HL-60 (cell line): Measurements from ENCODE around the gene RIC8B.

Experiments
- DNase-seq, 2 experiments: peaks; one replicate each; pipeline ENCODE4 v3.0.0-alpha.2; 2010 to 2020; ENCODE audit warnings: low read depth in 1 of 2, low spot score in 1 of 2
- H3K27ac ChIP-seq: fragments of 250-450 bp; sonication (Bioruptor Pico); replicated peaks from 2 replicates; pipeline ENCODE4 v1.5.1; 2020; ENCODE audit warnings: mild to moderate bottlenecking, moderate library complexity
- H3K27me3 ChIP-seq: fragments of 250-450 bp; sonication (Bioruptor Pico); 2 replicates; pipeline ENCODE4 v1.5.1; 2021; ENCODE audit warnings: mild to moderate bottlenecking, moderate library complexity; ENCODE audit not compliant: insufficient read depth, poor library complexity, severe bottlenecking
- H3K4me3 ChIP-seq: replicated peaks from 2 replicates; pipeline ENCODE4 v1.5.1; 2011; ENCODE audit warnings: mild to moderate bottlenecking, control low read depth, low read length; ENCODE audit not compliant: insufficient read depth
- CTCF ChIP-seq: IDR thresholded peaks from one replicate; pipeline ENCODE4 v1.5.1; 2011; ENCODE audit warnings: low read length, control low read depth, inconsistent platforms; ENCODE audit not compliant: insufficient read depth
- GABPA ChIP-seq: IDR thresholded peaks from 2 replicates; pipeline ENCODE4 v1.6.1; 2012; ENCODE audit warnings: low read depth
- POLR2AphosphoS5 ChIP-seq: IDR thresholded peaks from 2 replicates; pipeline ENCODE4 v1.6.1; 2012; ENCODE audit warnings: low read depth
- REST ChIP-seq: IDR thresholded peaks from 2 replicates; pipeline ENCODE4 v1.6.1; 2012; ENCODE audit warnings: low read depth; ENCODE audit not compliant: insufficient replicate concordance
- SPI1 ChIP-seq: IDR thresholded peaks from 2 replicates; pipeline ENCODE4 v1.6.1; 2012; ENCODE audit warnings: low read depth, mild to moderate bottlenecking, borderline replicate concordance

Gene RIC8B

GRCh38 chr12:106794369-106794768 is 19.9 kb downstream of the RIC8B start:
- DNase-seq, result no peak
- no peak overlapping the region for H3K4me3 ChIP-seq
- H3K27ac ChIP-seq, result no peak overlapping the region
- H3K27me3 ChIP-seq, result no peaks in the 10 kb centered on the region
- no peak for TF ChIP-seq REST
- TF ChIP-seq SPI1, result no peak
- TF ChIP-seq POLR2AphosphoS5, result no peak
- TF ChIP-seq GABPA, result no peak

GRCh38 chr12:106801167-106801708 is 26.8 kb downstream of the RIC8B start:
- Histone ChIP-seq H3K27ac (no peak overlapping the region), H3K27me3 (no peaks in the 10 kb centered on the region), H3K4me3 (no peak overlapping the region)
- no peak for DNase-seq
- peak; percentile 49 for TF ChIP-seq SPI1
- no peak for TF ChIP-seq REST

GRCh38 chr12:106801830-106802533 is 27.5 kb downstream of the RIC8B start:
- TF ChIP-seq GABPA (no peak), SPI1 (no peak), REST (no peak), POLR2AphosphoS5 (no peak), CTCF (no peak)
- no peak for DNase-seq
- no peak overlapping the region for H3K27ac ChIP-seq
- H3K27me3 ChIP-seq, result no peaks in the 10 kb centered on the region
- H3K4me3 ChIP-seq, result no peak overlapping the region

- Histone ChIP-seq H3K27me3 (no peaks in the 10 kb centered on the region), H3K4me3 (no peak overlapping the region), H3K27ac (no peak overlapping the region)
- DNase-seq, result no peak
- no peak for TF ChIP-seq GABPA
- TF ChIP-seq REST, result no peak
- TF ChIP-seq CTCF, result no peak
- no peak for TF ChIP-seq SPI1
- no peak for TF ChIP-seq POLR2AphosphoS5
Observed at GRCh38 chr12:106804668-106805067, 30.2 kb downstream of the RIC8B start.
